Progenitor cell of endocrine pancreas (in vitro differentiated cells): ENCODE measurements around the gene FANCL. TPM values are rescaled to one million over a fixed set of nuclear protein-coding genes. Genes with fewer than 3 reads are reported as not detected.
"Not testable (repeated sequence)": the region's sequence is repeated elsewhere in the genome, so short reads cannot be mapped to it uniquely, and the experiment has no call there.

Experiments
- DNase-seq: peaks from one replicate; pipeline ENCODE4 v3.0.0; 2021; ENCODE audit warnings: low spot score; ENCODE audit not compliant: unreplicated experiment
- H3K27ac Mint-ChIP-seq: 2 replicates; pipeline ENCODE4 v1.8.0; 2021; ENCODE audit warnings: mild to moderate bottlenecking, moderate library complexity, mixed read lengths
- H3K27me3 Mint-ChIP-seq: 2 replicates; pipeline ENCODE4 v1.8.0; 2021; ENCODE audit warnings: mixed read lengths
- H3K36me3 Mint-ChIP-seq: 2 replicates; pipeline ENCODE4 v1.8.0; 2022; ENCODE audit warnings: mixed read lengths; ENCODE audit not compliant: insufficient read depth
- H3K4me1 Mint-ChIP-seq: 2 replicates; pipeline ENCODE4 v1.8.0; 2021; ENCODE audit warnings: low read depth, mixed read lengths
- H3K4me3 Mint-ChIP-seq: 2 replicates; pipeline ENCODE4 v1.8.0; 2021; ENCODE audit warnings: low read depth, mild to moderate bottlenecking, moderate library complexity, mixed read lengths
- H3K9me3 Mint-ChIP-seq: 2 replicates; pipeline ENCODE4 v1.8.0; 2021; ENCODE audit warnings: low read depth, mixed read lengths
- total RNA-seq: library from RNA; stranded (reverse); gene quantifications from 2 replicates; pipeline ENCODE4 v1.2.1, GENCODE V29; 2021
- TF ChIP-seq, protein P1 (sequence below): fragments of 200-600 bp; sonication (generic); IDR thresholded peaks from one replicate; pipeline ENCODE4 v1.5.0; 2021; ENCODE audit warnings: antibody characterized with exemption, mild to moderate bottlenecking; ENCODE audit not compliant: unreplicated experiment

FANCL gene
- total RNA-seq, 1 donor from 2014 or later, result 40.0 TPM

DNA sequence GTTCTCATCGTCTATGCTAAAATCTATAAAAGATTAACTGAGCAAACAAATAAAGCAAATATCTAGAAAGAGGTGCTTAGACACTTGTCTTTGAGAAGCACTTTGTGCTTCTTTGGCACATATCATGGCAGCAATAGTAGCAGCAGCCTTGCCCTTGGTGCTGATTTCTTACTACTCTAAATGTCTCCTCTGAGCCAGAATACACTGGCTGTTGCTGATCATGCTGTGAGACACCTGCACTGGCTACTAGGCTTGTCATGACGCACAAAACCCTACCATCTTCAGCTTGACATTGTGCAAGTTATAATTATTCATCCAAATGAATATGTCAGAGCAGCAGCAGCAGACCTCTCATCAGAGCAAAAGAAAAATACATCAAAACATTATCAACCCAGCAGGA, 46.7 kb downstream of the FANCL start:
- TF ChIP-seq, protein P1, sequence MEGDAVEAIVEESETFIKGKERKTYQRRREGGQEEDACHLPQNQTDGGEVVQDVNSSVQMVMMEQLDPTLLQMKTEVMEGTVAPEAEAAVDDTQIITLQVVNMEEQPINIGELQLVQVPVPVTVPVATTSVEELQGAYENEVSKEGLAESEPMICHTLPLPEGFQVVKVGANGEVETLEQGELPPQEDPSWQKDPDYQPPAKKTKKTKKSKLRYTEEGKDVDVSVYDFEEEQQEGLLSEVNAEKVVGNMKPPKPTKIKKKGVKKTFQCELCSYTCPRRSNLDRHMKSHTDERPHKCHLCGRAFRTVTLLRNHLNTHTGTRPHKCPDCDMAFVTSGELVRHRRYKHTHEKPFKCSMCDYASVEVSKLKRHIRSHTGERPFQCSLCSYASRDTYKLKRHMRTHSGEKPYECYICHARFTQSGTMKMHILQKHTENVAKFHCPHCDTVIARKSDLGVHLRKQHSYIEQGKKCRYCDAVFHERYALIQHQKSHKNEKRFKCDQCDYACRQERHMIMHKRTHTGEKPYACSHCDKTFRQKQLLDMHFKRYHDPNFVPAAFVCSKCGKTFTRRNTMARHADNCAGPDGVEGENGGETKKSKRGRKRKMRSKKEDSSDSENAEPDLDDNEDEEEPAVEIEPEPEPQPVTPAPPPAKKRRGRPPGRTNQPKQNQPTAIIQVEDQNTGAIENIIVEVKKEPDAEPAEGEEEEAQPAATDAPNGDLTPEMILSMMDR, result no peak
- Mint-ChIP-seq H3K27ac (no peak overlapping the region), H3K4me1 (no peaks in the 10 kb centered on the region), H3K4me3 (no peak overlapping the region), H3K9me3 (no peaks in the 10 kb centered on the region), H3K27me3 (no peaks in the 10 kb centered on the region), H3K36me3 (peaks cover 3% of the 10 kb centered on the region)
- DNase-seq, result no peak

DNA sequence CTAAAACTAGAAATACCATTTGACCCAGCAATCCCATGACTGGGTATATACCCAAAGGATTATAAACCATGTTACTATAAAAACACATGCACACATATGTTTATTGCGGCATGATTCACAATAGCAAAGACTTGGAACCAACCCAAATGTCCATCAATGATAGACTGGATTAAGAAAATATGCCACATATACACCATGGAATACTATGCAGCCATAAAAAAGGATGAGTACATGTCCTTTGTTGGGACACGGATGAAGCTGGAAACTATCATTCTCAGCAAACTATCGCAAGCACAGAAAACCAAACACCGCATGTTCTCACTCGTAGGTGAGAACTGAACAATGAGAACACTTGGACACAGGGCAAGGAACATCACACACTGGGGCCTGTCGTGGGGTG, 54.1 kb downstream of the FANCL start:
- DNase-seq, H3K27me3 Mint-ChIP-seq, H3K9me3 Mint-ChIP-seq, H3K27ac Mint-ChIP-seq, H3K4me3 Mint-ChIP-seq, H3K4me1 Mint-ChIP-seq: not testable (repeated sequence)
- peaks cover 20% of the 10 kb centered on the region for H3K36me3 Mint-ChIP-seq

DNA sequence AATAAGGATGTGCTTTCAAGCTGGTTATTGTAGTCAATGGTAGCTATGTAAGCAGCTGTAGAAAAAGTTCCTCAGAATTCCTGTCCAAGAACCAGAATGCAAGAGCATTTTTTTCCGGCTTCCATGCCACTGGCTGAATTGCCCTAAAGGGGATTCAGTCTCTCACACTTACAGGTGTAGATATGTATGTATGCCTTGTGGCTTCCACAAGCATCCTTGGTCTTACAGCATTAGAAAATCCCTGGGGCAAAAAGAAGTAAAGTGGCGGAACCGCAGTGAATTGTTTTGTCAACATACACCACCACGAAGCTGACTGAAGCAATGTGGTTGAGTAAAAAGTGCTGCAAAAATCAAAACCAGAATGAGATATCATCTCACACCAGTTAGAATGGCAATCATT, 54.6 kb downstream of the FANCL start:
- no peaks in the 10 kb centered on the region for H3K27me3 Mint-ChIP-seq
- no peak overlapping the region for H3K4me3 Mint-ChIP-seq
- DNase-seq, result no peak
- no peaks in the 10 kb centered on the region for H3K9me3 Mint-ChIP-seq
- peaks cover 20% of the 10 kb centered on the region for H3K36me3 Mint-ChIP-seq
- H3K4me1 Mint-ChIP-seq, result no peaks in the 10 kb centered on the region
- no peak overlapping the region for H3K27ac Mint-ChIP-seq
- TF ChIP-seq, protein P1, result no peak

DNA sequence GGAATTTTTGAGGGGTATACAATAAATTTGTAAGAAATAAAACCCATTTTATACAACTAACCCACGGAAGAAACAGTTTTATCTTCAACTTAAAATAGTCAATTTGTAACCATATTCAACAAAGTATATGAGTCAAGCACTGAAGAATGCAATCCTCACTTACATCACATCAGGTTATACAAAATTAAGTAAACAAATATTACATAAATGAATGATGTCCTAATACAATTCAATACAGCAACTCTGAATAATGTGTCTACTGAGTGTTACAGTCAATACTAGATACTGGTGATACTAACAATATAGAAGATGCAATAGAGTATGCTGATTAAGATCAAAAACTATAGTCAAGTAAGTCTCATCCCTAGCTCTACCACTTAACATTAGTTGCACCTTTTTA, 58.6 kb downstream of the FANCL start:
- peaks cover 23% of the 10 kb centered on the region for H3K9me3 Mint-ChIP-seq
- TF ChIP-seq, protein P1, result no peak
- H3K4me3 Mint-ChIP-seq, result no peak overlapping the region
- no peak for DNase-seq
- H3K27me3 Mint-ChIP-seq, result no peaks in the 10 kb centered on the region
- H3K4me1 Mint-ChIP-seq, result no peaks in the 10 kb centered on the region
- no peak overlapping the region for H3K27ac Mint-ChIP-seq
- H3K36me3 Mint-ChIP-seq, result peaks cover 36% of the 10 kb centered on the region

DNA sequence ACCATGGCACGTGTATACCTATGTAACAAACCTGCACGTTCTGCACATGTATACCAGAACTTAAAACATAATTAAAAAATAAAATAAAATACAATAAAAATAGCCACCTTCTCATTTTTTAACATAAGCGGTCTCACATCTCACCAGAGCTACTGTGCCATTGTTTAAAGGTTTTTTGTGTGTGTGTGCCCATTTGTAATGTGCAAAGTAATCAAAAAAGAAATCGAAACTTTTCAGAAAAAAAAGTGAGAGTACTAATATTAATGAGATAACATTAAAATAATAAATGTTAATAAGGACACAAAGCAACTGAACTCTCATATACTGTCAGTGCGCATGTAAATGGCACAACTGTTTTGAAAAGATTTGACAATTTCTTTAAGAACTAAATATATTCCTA, 60.5 kb downstream of the FANCL start:
- H3K4me3 Mint-ChIP-seq, result no peak overlapping the region
- no peaks in the 10 kb centered on the region for H3K4me1 Mint-ChIP-seq
- peaks cover 23% of the 10 kb centered on the region for H3K9me3 Mint-ChIP-seq
- TF ChIP-seq, protein P1, result no peak
- peaks cover 31% of the 10 kb centered on the region for H3K36me3 Mint-ChIP-seq
- no peaks in the 10 kb centered on the region for H3K27me3 Mint-ChIP-seq
- no peak for DNase-seq
- no peak overlapping the region for H3K27ac Mint-ChIP-seq

DNA sequence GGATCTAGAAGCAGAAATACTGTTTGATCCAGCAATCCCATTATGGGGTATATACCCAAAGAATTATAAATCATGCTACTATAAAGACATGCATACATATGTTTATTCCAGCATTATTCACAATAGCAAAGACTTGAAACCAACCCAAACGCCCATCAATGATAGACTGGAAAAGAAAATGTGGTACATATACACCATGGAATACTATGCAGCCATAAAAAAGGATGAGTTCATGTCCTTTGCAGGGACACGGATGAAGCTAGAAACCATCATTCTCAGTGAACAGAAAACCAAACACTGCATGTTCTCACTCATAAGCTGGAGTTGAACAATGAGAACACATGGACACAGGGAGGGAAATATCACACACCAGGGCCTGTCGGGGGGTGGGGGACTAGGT, 61.0 kb downstream of the FANCL start:
- not testable (repeated sequence) for H3K27me3 Mint-ChIP-seq, H3K27ac Mint-ChIP-seq, H3K4me3 Mint-ChIP-seq, DNase-seq, H3K4me1 Mint-ChIP-seq
- Mint-ChIP-seq H3K36me3 (peaks cover 32% of the 10 kb centered on the region), H3K9me3 (peaks cover 23% of the 10 kb centered on the region)

DNA sequence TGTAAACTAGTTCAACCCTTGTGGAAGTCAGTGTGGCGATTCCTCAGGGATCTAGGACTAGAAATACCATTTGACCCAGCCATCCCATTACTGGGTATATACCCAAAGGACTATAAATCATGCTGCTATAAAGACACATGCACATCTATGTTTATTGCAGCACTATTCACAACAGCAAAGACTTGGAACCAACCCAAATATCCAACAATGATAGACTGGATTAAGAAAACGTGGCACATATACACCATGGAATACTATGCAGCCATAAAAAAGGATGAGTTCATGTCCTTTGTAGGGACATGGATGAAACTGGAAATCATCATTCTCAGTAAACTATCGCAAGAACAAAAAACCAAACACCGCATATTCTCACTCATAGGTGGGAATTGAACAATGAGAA, 63.9 kb downstream of the FANCL start:
- H3K27ac Mint-ChIP-seq, H3K27me3 Mint-ChIP-seq, H3K4me3 Mint-ChIP-seq, H3K4me1 Mint-ChIP-seq, DNase-seq: not testable (repeated sequence)
- Mint-ChIP-seq H3K36me3 (peaks cover 55% of the 10 kb centered on the region), H3K9me3 (peaks cover 41% of the 10 kb centered on the region)

DNA sequence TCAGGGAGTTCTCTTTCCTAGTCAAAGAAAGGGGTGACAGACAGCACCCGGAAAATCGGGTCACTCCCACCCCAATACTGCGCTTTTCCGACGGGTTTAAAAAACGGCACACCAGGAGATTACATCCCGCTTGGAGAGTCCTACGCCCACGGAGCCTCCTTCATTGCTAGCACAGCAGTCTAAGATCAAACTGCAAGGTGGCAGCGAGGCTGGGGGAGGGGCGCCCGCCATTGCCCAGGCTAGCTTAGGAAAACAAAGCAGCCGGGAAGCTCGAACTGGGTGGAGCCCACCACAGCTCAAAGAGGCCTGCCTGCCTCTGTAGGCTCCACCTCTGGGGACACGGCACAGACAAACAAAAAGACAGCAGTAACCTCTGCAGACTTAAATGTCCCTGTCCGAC, 69.3 kb downstream of the FANCL start:
- not testable (repeated sequence) for H3K27me3 Mint-ChIP-seq, DNase-seq, H3K27ac Mint-ChIP-seq, H3K4me1 Mint-ChIP-seq, H3K4me3 Mint-ChIP-seq
- peaks cover 50% of the 10 kb centered on the region for H3K36me3 Mint-ChIP-seq
- peaks cover 31% of the 10 kb centered on the region for H3K9me3 Mint-ChIP-seq

DNA sequence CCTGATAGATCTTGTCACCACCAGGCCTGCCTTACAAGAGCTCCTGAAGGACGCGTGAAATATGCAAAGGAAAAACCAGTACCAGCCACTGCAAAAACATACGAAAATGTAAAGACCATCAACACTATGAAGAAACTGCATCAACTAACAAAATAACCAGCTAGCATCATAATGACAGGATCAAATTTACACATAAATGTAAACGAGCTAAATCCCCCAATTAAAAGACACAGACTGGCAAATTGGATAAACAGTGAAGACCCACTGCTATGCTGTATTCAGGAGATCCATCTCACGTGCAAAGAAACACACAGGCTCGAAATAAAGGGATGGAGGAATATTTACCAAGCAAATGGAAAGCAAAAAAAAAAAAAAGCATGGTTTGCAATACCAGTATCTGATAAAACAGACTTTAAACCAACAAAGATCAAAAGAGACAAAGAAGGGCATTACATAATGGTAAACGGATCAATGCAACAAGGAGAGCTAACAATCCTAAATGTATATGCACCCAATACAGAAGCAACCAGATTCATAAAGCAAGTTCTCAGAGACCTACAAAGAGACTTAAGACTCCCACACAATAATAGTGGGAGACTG, 70.7 kb downstream of the FANCL start:
- not testable (repeated sequence) for H3K4me3 Mint-ChIP-seq, H3K4me1 Mint-ChIP-seq, DNase-seq, H3K27me3 Mint-ChIP-seq, H3K27ac Mint-ChIP-seq
- Mint-ChIP-seq H3K9me3 (peaks cover 31% of the 10 kb centered on the region), H3K36me3 (peaks cover 48% of the 10 kb centered on the region)

DNA sequence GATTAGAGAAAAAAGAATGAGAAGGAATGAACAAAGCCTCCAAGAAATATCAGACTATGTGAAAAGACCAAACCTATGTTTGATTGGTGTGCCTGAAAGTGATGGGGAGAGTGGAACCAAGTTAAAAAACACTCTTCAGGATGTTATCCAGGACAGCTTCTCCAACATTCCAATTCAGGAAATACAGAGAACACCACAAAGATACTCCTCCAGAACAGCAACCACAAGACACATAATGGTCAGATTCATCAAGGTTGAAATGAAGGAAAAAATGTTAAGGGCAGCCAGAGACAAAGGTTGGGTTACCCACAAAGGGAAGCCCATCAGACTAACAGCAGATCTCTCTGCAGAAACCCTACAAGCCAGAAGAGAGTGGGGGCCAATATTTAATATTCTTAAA, 71.3 kb downstream of the FANCL start:
- not testable (repeated sequence) for H3K4me1 Mint-ChIP-seq, DNase-seq, H3K27ac Mint-ChIP-seq, H3K27me3 Mint-ChIP-seq, H3K4me3 Mint-ChIP-seq
- Mint-ChIP-seq H3K36me3 (peaks cover 48% of the 10 kb centered on the region), H3K9me3 (peaks cover 30% of the 10 kb centered on the region)
